HCT116 (cell line): ENCODE data around the gene MAML2.

Experiments used
- CTCF ChIP-seq, 3 experiments: fragments of 200-600 bp in 1 of 3; sonication (generic) in 1 of 3; IDR thresholded peaks in 2 of 3; conservative IDR thresholded peaks in 1 of 3; 2 replicates each; pipeline ENCODE4 v1.5.1; 2012 to 2017; ENCODE audit warnings: low read depth in 2 of 3, low read length in 2 of 3, antibody characterized with exemption in 1 of 3, borderline replicate concordance in 1 of 3, control low read depth in 1 of 3, mild to moderate bottlenecking in 1 of 3, mixed read lengths in 1 of 3, mixed run types in 1 of 3, moderate library complexity in 1 of 3; ENCODE audit not compliant: insufficient read depth in 1 of 3
- FOSL1 ChIP-seq: IDR thresholded peaks from 2 replicates; pipeline ENCODE4 v1.6.1; 2012; ENCODE audit warnings: low read depth
- POLR2A ChIP-seq: IDR thresholded peaks from 2 replicates; pipeline ENCODE4 v1.7.0; 2011; ENCODE audit warnings: borderline replicate concordance; ENCODE audit not compliant: insufficient read depth, insufficient read length; ENCODE audit errors: extremely low read depth
- POLR2AphosphoS5 ChIP-seq: IDR thresholded peaks from 2 replicates; pipeline ENCODE4 v1.6.1; 2011; ENCODE audit warnings: mild to moderate bottlenecking, low read depth, low read length, moderate library complexity
- RAD21 ChIP-seq: IDR thresholded peaks from 2 replicates; pipeline ENCODE4 v1.6.1; 2012; ENCODE audit warnings: low read depth, mild to moderate bottlenecking
- SP1 ChIP-seq: IDR thresholded peaks from 2 replicates; pipeline ENCODE4 v1.6.1; 2012; ENCODE audit warnings: low read depth
- YY1 ChIP-seq: IDR thresholded peaks from 2 replicates; pipeline ENCODE4 v1.6.1; 2011; ENCODE audit warnings: low read length, low read depth, moderate library complexity, mild to moderate bottlenecking; ENCODE audit not compliant: insufficient replicate concordance; ENCODE audit errors: extremely low read depth
- ZFX ChIP-seq: fragments of 450-650 bp; IDR thresholded peaks from 2 replicates; pipeline ENCODE4 v1.6.1; 2017

- TF ChIP-seq CTCF (IDR thresholded peaks at IDR 0.05 in 2 of 3, conservative IDR thresholded peaks at IDR 0.05 in 1 of 3; ENCODE audit: borderline replicate concordance in 1 of 3, insufficient read depth in 1 of 3, low read depth in 2 of 3, low read length in 2 of 3), result no peak
- no peak for TF ChIP-seq POLR2AphosphoS5
- no peak for TF ChIP-seq SP1
- no peak for TF ChIP-seq ZFX
- no peak for TF ChIP-seq POLR2A
- TF ChIP-seq YY1, result no peak
- no peak for TF ChIP-seq FOSL1
- TF ChIP-seq RAD21, result no peak
Observed at GRCh38 chr11:96191752-96192151, 151.2 kb downstream of the MAML2 start.
